Liver (tissue), 9 donors: Measurements from ENCODE around the gene PASK. TPM values are rescaled to one million over a fixed set of nuclear protein-coding genes. Genes with fewer than 3 reads are reported as not detected.

ENCODE experiments used
- DNase-seq: peaks from one replicate; pipeline ENCODE4 v3.0.0-alpha.2; 2017; ENCODE audit warnings: low spot score
- H3K27ac ChIP-seq, 2 donors: one replicate each; pipeline ENCODE4 v1.7.0; 2013; ENCODE audit warnings: inconsistent platforms in 2 of 2, low read length in 2 of 2, control low read depth in 1 of 2, low read depth in 1 of 2, mild to moderate bottlenecking in 1 of 2
- H3K27me3 ChIP-seq, 4 donors: one replicate each; pipeline versions ENCODE4 v1.6.1 to v1.7.0; 2013; ENCODE audit warnings: low read length in 3 of 4, inconsistent platforms in 1 of 4, mild to moderate bottlenecking in 1 of 4, moderate library complexity in 1 of 4; ENCODE audit not compliant: control insufficient read depth in 4 of 4, insufficient read depth in 4 of 4
- H3K36me3 ChIP-seq, 4 donors: one replicate each; pipeline versions ENCODE4 v1.6.1 to v1.7.0; 2013; ENCODE audit warnings: low read length in 3 of 4, mild to moderate bottlenecking in 3 of 4, low read depth in 1 of 4, moderate library complexity in 1 of 4; ENCODE audit not compliant: control insufficient read depth in 4 of 4, insufficient read depth in 3 of 4
- H3K4me1 ChIP-seq, 4 donors: one replicate each; pipeline versions ENCODE4 v1.6.1 to v1.7.0; 2013; ENCODE audit warnings: low read length in 3 of 4, mild to moderate bottlenecking in 3 of 4, moderate library complexity in 1 of 4; ENCODE audit not compliant: control insufficient read depth in 4 of 4, insufficient read depth in 4 of 4
- H3K4me3 ChIP-seq, 3 donors: one replicate each; pipeline versions ENCODE4 v1.6.1 to v1.7.0; 2013; ENCODE audit warnings: low read length in 3 of 3, control low read depth in 1 of 3, low read depth in 1 of 3, mild to moderate bottlenecking in 1 of 3
- H3K9ac ChIP-seq, 2 donors: one replicate each; pipeline ENCODE4 v1.7.0; 2013; ENCODE audit warnings: low read length in 2 of 2, mild to moderate bottlenecking in 2 of 2, moderate library complexity in 2 of 2, control low read depth in 1 of 2, low read depth in 1 of 2
- H3K9me3 ChIP-seq, 4 donors: one replicate each; pipeline versions ENCODE4 v1.6.1 to v1.7.0; 2013; ENCODE audit warnings: low read length in 3 of 4; ENCODE audit not compliant: control insufficient read depth in 4 of 4
- ATF3 ChIP-seq: IDR thresholded peaks from 2 replicates; pipeline ENCODE4 v1.6.1; 2016; ENCODE audit warnings: antibody characterized with exemption
- CTCF ChIP-seq: fragments of 150-350 bp; IDR thresholded peaks from 2 replicates; pipeline ENCODE4 v1.5.1; 2017; ENCODE audit warnings: improper control_type of control experiment, low read depth, low read length; ENCODE audit not compliant: missing input control
- EGR1 ChIP-seq, 2 donors: IDR thresholded peaks; 2 replicates each; pipeline ENCODE4 v1.6.1; 2016 to 2018; ENCODE audit warnings: antibody characterized with exemption in 2 of 2, low read depth in 2 of 2
- FOXA1 ChIP-seq: IDR thresholded peaks from 2 replicates; pipeline ENCODE4 v1.6.1; 2016; ENCODE audit warnings: antibody characterized with exemption
- FOXA2 ChIP-seq: IDR thresholded peaks from 2 replicates; pipeline ENCODE4 v1.6.1; 2016; ENCODE audit warnings: antibody characterized with exemption
- GABPA ChIP-seq, 2 donors: IDR thresholded peaks in 1 of 2; conservative IDR thresholded peaks in 1 of 2; 2 replicates each; pipeline ENCODE4 v1.6.1; 2016; ENCODE audit warnings: antibody characterized with exemption in 2 of 2, mild to moderate bottlenecking in 1 of 2, moderate library complexity in 1 of 2
- HNF4A ChIP-seq, 2 donors: conservative IDR thresholded peaks; 2 replicates each; pipeline ENCODE4 v1.6.1; 2016; ENCODE audit warnings: antibody characterized with exemption in 2 of 2, mild to moderate bottlenecking in 2 of 2
- HNF4G ChIP-seq: IDR thresholded peaks from 2 replicates; pipeline ENCODE4 v1.6.1; 2016; ENCODE audit warnings: antibody characterized with exemption
- JUND ChIP-seq, 2 donors: IDR thresholded peaks; 2 replicates each; pipeline ENCODE4 v1.6.1; 2016; ENCODE audit warnings: antibody characterized with exemption in 2 of 2
- MAX ChIP-seq: IDR thresholded peaks from 2 replicates; pipeline ENCODE4 v1.6.1; 2016; ENCODE audit warnings: antibody characterized with exemption
- NR2F2 ChIP-seq: IDR thresholded peaks from 2 replicates; pipeline ENCODE4 v1.6.1; 2016; ENCODE audit warnings: antibody characterized with exemption
- RAD21 ChIP-seq, 2 donors: IDR thresholded peaks; 2 replicates each; pipeline ENCODE4 v1.6.1; 2016; ENCODE audit warnings: antibody characterized with exemption in 2 of 2, mild to moderate bottlenecking in 2 of 2
- REST ChIP-seq: IDR thresholded peaks from 2 replicates; pipeline ENCODE4 v1.6.1; 2016; ENCODE audit warnings: antibody characterized with exemption, mild to moderate bottlenecking
- RXRA ChIP-seq, 2 donors: IDR thresholded peaks; 2 replicates each; pipeline ENCODE4 v1.6.1; 2017 to 2018; ENCODE audit warnings: antibody characterized with exemption in 2 of 2, mild to moderate bottlenecking in 1 of 2
- SP1 ChIP-seq: IDR thresholded peaks from 2 replicates; pipeline ENCODE4 v1.6.1; 2018; ENCODE audit warnings: antibody characterized with exemption, mild to moderate bottlenecking
- TAF1 ChIP-seq: conservative IDR thresholded peaks from 2 replicates; pipeline ENCODE4 v1.6.1; 2016; ENCODE audit warnings: antibody characterized with exemption, mild to moderate bottlenecking
- YY1 ChIP-seq: IDR thresholded peaks from 2 replicates; pipeline ENCODE4 v1.6.1; 2016; ENCODE audit warnings: antibody characterized with exemption, mild to moderate bottlenecking
- ZBTB33 ChIP-seq: IDR thresholded peaks from 2 replicates; pipeline ENCODE4 v1.6.1; 2016; ENCODE audit warnings: antibody characterized with exemption
- WGBS: extraction: QIAGEN DNeasy Blood & Tissue Kit; methylation state at CpG from one replicate; pipeline ENCODE4 v1.1.7; 2013; 5-methylcytosine and 5-hydroxymethylcytosine counted together
- polyA plus RNA-seq, 2 donors: library from polyadenylated mRNA; stranded (reverse) in 1 of 2; unstranded in 1 of 2; fragments of 200-250 nt in 1 of 2; fragments of >200 nt in 1 of 2; fragmentation: Nextera tagmentation in 1 of 2; extraction: Ambion mirVana in 1 of 2; gene quantifications; one replicate each; pipeline versions ENCODE4 v1.2.1 to v1.2.3, GENCODE V29; 2013 to 2015
- total RNA-seq, 2 donors: library from RNA; depleted of rRNA; stranded (reverse); fragments of >200 nt; gene quantifications; one replicate each; pipeline ENCODE4 v1.2.3, GENCODE V29; 2014
- donor health status: healthy.
- donor health status: healthy.
- donor health status: healthy.
- donor health status: healthy.
- donor health status: healthy.

Gene PASK
- total and polyA plus RNA-seq, 4 donors: 0.96 to 8.8 (median 2.9) TPM

GRCh38 chr2:241168366-241168765 lies 19.1 kb upstream of the PASK start:
- TF ChIP-seq EGR1 (IDR thresholded peaks at IDR 0.05; ENCODE audit: low read depth in 2 of 2) (no peak), GABPA (IDR thresholded peaks at IDR 0.05 in 1 of 2, conservative IDR thresholded peaks at IDR 0.05 in 1 of 2) (no peak), FOXA1 (no peak), JUND (IDR thresholded peaks at IDR 0.05) (no peak), FOXA2 (no peak), RAD21 (IDR thresholded peaks at IDR 0.05) (no peak), ATF3 (no peak), CTCF (no peak), MAX (no peak), HNF4A (conservative IDR thresholded peaks at IDR 0.05) (no peak), YY1 (no peak), TAF1 (no peak), REST (no peak), HNF4G (no peak), RXRA (IDR thresholded peaks at IDR 0.05) (no peak)
- H3K27ac ChIP-seq: no peak overlapping the region
- H3K9me3 ChIP-seq: peaks cover 0 to 6% (median 2%) of the 10 kb centered on the region in 4 donors
- no peaks in the 10 kb centered on the region for H3K27me3 ChIP-seq
- no peak for DNase-seq
- no peak overlapping the region for H3K4me3 ChIP-seq
- WGBS: 97% methylated on average over 15 of the region's 15 CpGs
- no peaks in the 10 kb centered on the region for H3K4me1 ChIP-seq
- H3K9ac ChIP-seq: no peak overlapping the region
- H3K36me3 ChIP-seq: peaks cover 14 to 70% (median 48%) of the 10 kb centered on the region in 4 donors

GRCh38 chr2:241163601-241164118 lies 14.4 kb upstream of the PASK start:
- 86% methylated on average over 3 of the region's 3 CpGs for WGBS
- peaks cover 19 to 65% (median 41%) of the 10 kb centered on the region in 4 donors for H3K36me3 ChIP-seq
- DNase-seq: no peak

More at GRCh38 chr2:241163601-241164118, 14.4 kb upstream of the PASK start:
- Histone ChIP-seq H3K27ac (no peak overlapping the region), H3K9me3 (no peaks in the 10 kb centered on the region), H3K27me3 (no peaks in the 10 kb centered on the region), H3K9ac (no peak overlapping the region), H3K4me3 (no peak overlapping the region), H3K4me1 (no peaks in the 10 kb centered on the region)
- TF ChIP-seq NR2F2: no peak
- TF ChIP-seq EGR1 (IDR thresholded peaks at IDR 0.05; ENCODE audit: low read depth in 2 of 2): no peak
- TF ChIP-seq YY1: no peak
- TF ChIP-seq RXRA (IDR thresholded peaks at IDR 0.05): no peak
- no peak for TF ChIP-seq SP1
- no peak for TF ChIP-seq FOXA1
- TF ChIP-seq MAX: no peak
- TF ChIP-seq HNF4A (conservative IDR thresholded peaks at IDR 0.05): no peak
- no peak for TF ChIP-seq GABPA (IDR thresholded peaks at IDR 0.05 in 1 of 2, conservative IDR thresholded peaks at IDR 0.05 in 1 of 2)
- TF ChIP-seq ZBTB33: no peak
